Measurements from ENCODE around the gene ZC3H7A.

Gene ZC3H7A

DNA sequence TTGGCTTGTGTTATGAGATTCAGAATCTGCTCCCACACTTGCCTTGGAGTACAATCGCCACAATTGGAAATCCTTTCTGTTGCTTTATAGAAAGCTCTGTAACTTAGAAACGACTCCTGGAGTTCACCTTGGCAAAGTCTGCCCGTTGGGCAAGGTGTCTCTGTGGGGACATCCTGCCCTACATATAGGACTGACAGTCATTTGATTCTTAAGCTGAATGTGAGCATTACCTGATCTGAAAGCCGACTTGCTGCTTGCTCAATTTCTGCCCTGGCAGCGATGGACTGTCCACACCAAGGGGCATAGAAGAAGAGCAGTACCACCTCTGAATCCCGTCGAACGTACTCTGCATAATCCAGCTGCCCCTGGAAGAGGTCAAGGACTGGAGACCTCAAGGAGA is 61.3 kb downstream of the ZC3H7A start:
- no peak for DNase-seq (ENCODE audit: low read depth)

- no peak for DNase-seq (ENCODE audit: low read depth)
These were observed 62.4 kb downstream of the ZC3H7A start for GRCh38 chr16:11734653-11735043.

GRCh38 chr16:11734025-11734652 is 62.9 kb downstream of the ZC3H7A start:
- DNase-seq (ENCODE audit: low read depth) = no peak

- no peak for DNase-seq (ENCODE audit: low read depth)
These were observed 65.8 kb downstream of the ZC3H7A start for GRCh38 chr16:11731222-11731621.

DNA sequence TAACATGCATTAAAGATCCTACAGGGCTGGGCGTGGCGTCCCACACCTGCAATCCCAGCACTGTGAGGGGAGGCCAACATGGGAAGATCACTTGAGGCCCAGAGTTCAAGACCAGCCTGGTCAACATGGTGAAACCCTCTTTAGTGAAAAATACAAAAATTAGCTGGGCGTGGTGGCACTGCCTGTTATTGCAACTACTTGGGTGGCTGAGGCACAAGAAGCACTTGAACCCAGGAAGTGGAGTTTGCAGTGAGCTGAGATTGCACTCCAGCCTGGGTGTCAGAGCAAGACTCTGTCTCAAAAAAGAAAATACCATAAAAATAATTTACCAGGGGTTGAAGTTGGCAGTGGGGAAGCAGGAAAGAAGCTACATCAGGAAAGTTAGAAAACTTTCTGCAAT is 67.3 kb downstream of the ZC3H7A start:
- DNase-seq (ENCODE audit: low read depth) = no peak

GRCh38 chr16:11727796-11728543 is 69.1 kb downstream of the ZC3H7A start:
- DNase-seq (ENCODE audit: low read depth) = no peak

DNA sequence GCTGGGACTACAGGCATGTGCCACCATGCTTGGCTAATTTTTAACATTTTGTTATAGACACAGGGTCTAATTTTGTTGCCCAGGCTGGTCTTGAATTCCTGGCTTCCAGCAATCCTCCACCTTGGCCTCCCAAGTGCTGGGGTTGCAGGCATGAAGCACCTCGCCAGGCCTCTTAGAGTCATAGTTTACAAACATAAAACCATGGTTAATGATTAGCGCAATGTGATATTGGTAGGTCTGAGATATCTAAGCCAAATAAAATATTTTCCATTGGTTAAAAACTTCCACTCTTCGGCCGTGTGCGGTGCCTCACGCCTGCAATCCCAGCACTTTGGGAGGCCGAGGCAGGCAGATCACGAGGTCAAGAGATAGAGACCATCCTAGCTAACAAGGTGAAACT is 71.0 kb downstream of the ZC3H7A start:
- no peak for DNase-seq (ENCODE audit: low read depth)

- DNase-seq (ENCODE audit: low read depth) = no peak
These were observed 71.6 kb downstream of the ZC3H7A start for GRCh38 chr16:11725457-11725856.

- DNase-seq (ENCODE audit: low read depth) = no peak
These were observed 74.6 kb downstream of the ZC3H7A start for GRCh38 chr16:11722468-11722808.

DNA sequence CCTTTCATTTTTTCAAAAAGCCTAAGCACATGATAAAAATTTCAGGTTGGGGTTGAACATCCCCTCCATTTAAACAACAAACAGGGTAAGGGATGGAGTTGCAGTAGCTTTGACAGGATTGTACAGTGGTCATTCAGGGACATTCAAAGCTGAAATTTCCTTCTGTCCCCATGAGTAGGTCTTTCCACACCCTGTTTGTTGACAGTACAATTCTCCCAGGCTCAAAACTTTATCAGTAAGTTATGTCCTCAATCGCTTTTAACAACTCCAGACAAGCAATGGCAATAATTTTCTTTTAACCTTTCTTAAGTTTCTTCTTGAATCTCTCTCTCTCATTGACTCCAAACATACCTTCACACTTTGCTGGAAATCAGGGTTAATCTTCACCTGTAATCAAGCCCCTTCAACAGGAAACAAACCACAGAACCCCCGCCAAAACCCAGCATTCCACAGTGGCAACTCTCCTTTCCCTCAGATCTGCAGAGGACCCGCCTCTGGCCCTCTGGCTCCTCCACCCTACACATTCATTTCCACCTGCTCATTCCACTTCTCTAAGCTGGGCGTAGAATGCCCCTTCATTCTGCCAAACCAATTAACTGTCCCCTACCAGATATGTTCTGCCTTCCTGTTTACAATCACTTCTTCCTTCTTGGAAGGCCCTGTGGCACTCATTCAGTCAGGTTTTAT is 75.1 kb downstream of the ZC3H7A start:
- no peak for DNase-seq (ENCODE audit: low read depth)

GRCh38 chr16:11719762-11720161 is 77.3 kb downstream of the ZC3H7A start:
- DNase-seq (ENCODE audit: low read depth) = no peak

DNA sequence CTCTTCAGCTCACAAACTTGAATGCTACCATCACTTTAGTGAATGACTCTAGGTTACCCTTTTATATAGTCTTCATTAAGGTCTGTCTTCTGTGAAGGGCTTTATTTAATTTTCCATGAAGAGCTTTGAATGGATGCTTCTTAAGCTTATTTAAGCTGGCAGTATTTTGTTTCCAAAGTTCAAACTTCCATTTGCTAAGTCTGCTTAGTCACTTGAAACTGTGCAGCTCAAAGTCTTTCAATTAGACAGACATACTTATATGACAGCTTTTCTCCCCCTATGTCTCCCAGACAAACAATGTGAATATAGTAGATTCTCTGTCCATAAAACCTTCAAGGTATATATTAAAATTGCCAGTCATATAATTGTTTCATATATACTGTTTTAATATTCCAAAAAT is 77.9 kb downstream of the ZC3H7A start:
- no peak for DNase-seq (ENCODE audit: low read depth)

GRCh38 chr16:11717811-11718210 is 79.2 kb downstream of the ZC3H7A start:
- no peak for DNase-seq (ENCODE audit: low read depth)

DNA sequence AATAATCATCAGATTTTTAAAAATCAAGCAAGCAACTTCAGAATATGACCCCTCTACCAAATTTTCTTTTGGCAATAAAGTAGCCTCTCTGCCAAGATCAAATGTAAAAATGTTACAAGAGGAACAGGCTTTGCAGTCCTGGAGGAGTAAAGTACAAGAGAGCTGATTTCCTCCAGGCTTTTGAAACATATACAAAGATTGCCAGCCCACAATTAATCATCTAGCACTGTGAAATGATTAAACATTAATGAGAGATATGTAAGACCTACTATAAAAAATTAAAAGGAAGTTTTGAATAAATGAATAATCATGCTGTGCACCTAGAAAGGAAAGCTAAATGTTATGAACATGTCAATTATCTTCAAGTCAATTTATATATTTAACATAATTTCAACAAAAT is 80.7 kb downstream of the ZC3H7A start:
- DNase-seq (ENCODE audit: low read depth) = no peak

- DNase-seq (ENCODE audit: low read depth) = no peak
These were observed 81.7 kb downstream of the ZC3H7A start for GRCh38 chr16:11715246-11715947.

DNA sequence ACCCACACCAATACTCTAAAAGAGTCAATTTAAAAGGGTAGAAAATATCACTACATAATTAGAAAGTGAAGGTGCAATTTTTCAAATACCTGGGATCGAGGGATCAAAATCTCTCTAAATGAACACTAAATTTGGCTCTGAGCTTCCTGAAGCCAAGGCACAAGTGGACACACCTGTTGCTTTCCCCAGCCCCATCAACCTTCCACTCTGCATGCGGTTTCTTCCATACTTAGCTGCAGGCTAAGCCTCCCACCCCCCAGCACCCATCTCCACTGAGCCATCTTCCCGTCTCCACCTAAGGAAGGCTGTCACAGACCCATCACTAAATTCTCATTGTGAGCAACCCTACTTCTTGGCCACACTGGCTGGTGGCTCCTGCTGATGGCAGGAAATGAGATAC is 84.9 kb downstream of the ZC3H7A start:
- DNase-seq (ENCODE audit: low read depth) = no peak

DNA sequence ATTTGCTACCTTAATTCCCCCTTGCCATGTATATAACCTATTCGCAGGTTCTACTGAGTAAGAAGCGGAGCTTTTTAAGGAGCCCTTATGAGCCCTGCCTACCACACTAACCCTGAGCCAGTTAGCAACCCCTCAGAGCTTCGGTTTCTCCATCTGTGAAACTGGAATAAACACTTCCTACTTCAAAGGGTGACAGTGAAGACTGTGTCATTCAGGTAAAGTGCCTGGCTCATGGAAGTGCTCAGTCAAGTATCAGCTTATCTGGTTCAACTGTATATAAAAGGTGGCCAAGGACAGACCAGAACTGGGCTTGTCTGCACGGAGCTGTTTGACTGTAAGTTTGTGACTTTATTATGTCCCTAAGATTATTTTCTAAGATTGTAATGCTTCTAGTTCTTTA is 85.4 kb downstream of the ZC3H7A start:
- no peak for DNase-seq (ENCODE audit: low read depth)

- no peak for DNase-seq (ENCODE audit: low read depth)
These were observed 88.6 kb downstream of the ZC3H7A start for GRCh38 chr16:11708421-11708820.

GRCh38 chr16:11707679-11708197 is 89.3 kb downstream of the ZC3H7A start:
- no peak for DNase-seq (ENCODE audit: low read depth)

- DNase-seq (ENCODE audit: low read depth) = no peak
These were observed 90.8 kb downstream of the ZC3H7A start for GRCh38 chr16:11706180-11706742.

- DNase-seq (ENCODE audit: low read depth) = no peak
These were observed 91.6 kb downstream of the ZC3H7A start for GRCh38 chr16:11705311-11706025.

All from activated gamma-delta T cell treated with anti-CD3 and anti-CD28 coated beads, Interleukin-2, amount 50 U/mL, for 16 hours (primary cell).